ENCODE data around the gene ANXA2R.
"Not testable (repeated sequence)": the region's sequence is repeated elsewhere in the genome, so short reads cannot be mapped to it uniquely, and the experiment has no call there.

Gene ANXA2R

GRCh38 chr5:43040287-43041098 lies at the start of gene ANXA2R:
Gene ANXA2R, minus strand, starts transcription at chr5:43040319. Its CDS starts 273 bp downstream, at chr5:43040046.
- DNase-seq = peak; percentile 95

GRCh38 chr5:43086118-43086908 lies 46.2 kb upstream of the ANXA2R start:
- not testable (repeated sequence) for DNase-seq

- no peak for DNase-seq
Measured at GRCh38 chr5:43085453-43085852, 45.3 kb upstream of the ANXA2R start.

- DNase-seq = not testable (repeated sequence)
Measured at GRCh38 chr5:43084468-43084867, 44.3 kb upstream of the ANXA2R start.

- not testable (repeated sequence) for DNase-seq
Measured at GRCh38 chr5:43081345-43081744, 41.2 kb upstream of the ANXA2R start.

GRCh38 chr5:43078956-43079355 lies 38.8 kb upstream of the ANXA2R start:
- DNase-seq = no peak

- DNase-seq = not testable (repeated sequence)
Measured at GRCh38 chr5:43077446-43078191, 37.5 kb upstream of the ANXA2R start.

GRCh38 chr5:43075319-43076293 lies 35.5 kb upstream of the ANXA2R start:
- no peak for DNase-seq

GRCh38 chr5:43074987-43075318 lies 34.8 kb upstream of the ANXA2R start:
- DNase-seq = no peak

- peak; percentile 35 for DNase-seq
Measured at GRCh38 chr5:43073597-43074546, 33.8 kb upstream of the ANXA2R start.

GRCh38 chr5:43069401-43069720 lies 29.2 kb upstream of the ANXA2R start:
- not testable (repeated sequence) for DNase-seq

- DNase-seq = no peak
Measured at GRCh38 chr5:43068037-43068436, 27.9 kb upstream of the ANXA2R start.

- DNase-seq = peak; percentile 89
Measured at GRCh38 chr5:43066799-43067741, 27.0 kb upstream of the ANXA2R start.

- DNase-seq = peak; percentile 67
Measured at GRCh38 chr5:43065948-43066798, 26.1 kb upstream of the ANXA2R start.

GRCh38 chr5:43065387-43065947 lies 25.3 kb upstream of the ANXA2R start:
- no peak for DNase-seq

GRCh38 chr5:43063721-43064171 lies 23.6 kb upstream of the ANXA2R start:
- DNase-seq = no peak

- DNase-seq = no peak
Measured at GRCh38 chr5:43061352-43062075, 21.4 kb upstream of the ANXA2R start.

- DNase-seq = not testable (repeated sequence)
Measured at GRCh38 chr5:43060020-43060419, 19.9 kb upstream of the ANXA2R start.
